Measurements from ENCODE around the gene LRRC23.

Gene LRRC23

DNA sequence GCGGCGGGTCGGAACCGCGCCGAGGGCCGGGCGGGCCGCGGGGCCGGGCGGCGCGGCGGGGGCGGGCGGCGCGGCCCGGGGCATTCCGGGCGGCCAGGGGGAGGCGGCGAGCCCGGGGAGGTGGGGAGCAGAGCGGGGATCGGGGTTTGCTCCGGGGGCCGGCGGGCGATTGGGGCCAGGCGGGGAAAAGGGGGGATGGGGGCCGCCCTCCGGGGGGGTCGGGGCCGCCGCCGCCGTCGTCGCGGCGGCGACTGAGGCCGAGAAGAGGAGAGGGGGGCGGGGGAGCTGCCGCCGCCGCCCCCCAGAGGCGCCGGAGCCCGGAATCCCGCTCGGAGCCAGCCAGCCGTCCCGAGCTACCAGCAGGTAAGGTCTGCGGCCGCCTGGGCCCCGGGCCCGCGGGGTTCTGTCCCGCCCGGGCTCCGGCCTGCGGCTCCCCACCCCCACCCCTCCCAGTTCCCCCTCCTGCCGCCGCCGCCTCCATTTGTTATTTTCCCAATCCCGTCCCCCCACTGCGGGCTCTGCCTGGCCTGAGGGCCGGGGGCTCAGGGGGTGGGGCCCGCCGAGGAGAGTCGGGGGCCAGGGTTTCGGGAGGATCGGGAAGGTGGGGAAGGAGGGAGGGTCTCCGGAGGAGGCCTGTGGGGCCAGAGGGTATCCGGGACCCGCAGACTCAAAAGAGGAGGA, 23.5 kb downstream of the LRRC23 start:
- DNase-seq (ENCODE audit: low read depth) = no peak

DNA sequence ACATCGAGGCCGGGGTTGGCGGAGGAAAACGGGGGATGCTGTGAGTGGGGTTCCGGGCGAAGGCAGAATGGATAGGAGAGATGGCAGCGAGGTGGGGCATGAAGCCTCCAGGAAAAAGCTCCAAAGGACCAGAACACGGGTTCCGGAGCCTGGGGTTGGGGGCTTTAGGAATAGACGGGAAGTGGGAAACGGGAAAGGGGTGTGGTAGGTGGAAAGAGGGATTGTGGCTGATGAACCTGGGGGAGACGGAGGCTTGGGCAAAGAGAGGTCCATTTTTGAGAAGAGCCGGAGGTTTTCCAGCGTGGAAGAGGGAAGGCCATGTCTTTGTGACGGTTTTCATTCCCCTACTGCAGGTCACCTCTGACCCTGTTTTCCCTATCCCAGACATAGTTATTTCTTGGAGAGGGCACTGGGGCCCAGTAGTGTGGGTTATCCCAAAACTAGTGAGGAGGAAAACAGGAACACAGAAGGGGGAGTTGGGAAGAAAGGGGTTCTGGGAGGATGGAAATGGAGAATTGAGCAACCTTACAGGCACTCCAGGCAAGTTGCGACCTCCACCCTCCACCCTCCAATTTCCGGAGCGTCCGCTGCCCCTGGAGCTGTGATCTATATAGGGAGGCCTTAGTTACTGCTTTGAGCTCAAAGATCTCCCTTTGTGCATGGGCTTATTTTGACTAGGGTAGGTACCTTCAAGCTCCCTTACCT, 24.2 kb downstream of the LRRC23 start:
- DNase-seq (ENCODE audit: low read depth) = no peak

DNA sequence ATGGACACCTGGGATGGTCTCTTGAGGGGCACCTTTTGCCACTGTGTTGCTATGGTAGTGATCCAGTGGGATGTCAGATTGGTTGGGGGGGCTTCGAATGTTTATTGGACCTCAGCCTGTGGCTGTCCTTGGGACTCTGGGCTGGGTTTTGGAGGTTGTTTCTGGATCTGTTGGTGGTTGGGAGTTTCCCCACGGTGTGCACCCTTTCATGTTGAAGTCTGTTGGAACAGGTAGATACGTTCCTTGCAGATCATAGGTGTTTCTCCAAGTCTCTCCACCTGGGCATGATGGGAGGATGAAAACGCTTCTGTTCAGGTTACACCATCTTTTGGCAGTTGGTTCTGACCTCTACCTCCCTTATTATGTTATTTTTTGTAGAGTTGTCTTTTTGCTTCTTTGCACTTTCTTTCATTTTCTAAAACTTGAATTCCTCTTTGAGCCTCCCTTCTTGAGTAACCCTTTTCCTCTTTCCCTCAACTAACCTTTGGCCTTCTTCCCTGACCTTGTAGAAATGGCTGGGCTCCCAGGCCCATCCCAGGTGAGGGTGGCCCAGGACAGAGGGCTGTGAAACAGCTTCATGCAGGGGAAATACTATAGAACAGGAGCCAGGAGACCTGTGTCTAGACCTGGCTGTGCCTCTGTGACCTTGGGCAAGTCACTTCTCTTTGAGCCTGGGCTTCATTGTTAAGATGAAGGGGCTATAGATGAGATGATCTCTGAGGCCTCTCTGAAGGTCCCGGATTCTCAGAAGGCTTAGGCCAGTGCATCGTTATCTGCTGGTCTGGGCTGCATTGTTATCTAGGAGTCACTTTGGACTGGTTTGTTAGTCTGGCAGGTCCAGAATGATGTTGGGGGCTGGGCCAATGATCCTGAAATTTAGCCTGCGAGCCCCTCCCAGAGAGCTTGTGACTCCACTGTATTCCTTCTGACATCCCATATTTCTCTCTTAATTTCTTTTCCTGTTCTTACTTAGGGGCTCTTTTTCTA, 25.1 kb downstream of the LRRC23 start:
- no peak for DNase-seq (ENCODE audit: low read depth)

DNA sequence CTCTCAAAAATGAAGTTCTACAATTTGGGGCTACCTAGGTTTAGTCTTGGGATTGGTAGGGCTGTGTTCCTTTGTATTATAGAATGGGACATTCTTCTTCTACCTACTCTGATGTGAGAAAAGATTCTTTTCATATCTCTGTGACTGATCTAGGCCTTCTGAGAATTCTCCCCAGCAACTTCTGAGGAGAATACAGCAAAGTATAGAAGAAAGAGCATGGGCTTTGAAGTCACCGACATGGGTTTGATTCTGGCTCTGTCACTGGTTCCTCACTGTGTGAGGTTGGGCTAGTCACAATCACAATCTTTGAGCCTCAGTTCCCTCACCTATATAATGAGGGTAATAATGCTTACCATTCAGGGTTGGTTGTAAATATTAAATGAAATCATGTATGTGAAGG, 28.1 kb downstream of the LRRC23 start:
- DNase-seq (ENCODE audit: low read depth) = no peak

DNA sequence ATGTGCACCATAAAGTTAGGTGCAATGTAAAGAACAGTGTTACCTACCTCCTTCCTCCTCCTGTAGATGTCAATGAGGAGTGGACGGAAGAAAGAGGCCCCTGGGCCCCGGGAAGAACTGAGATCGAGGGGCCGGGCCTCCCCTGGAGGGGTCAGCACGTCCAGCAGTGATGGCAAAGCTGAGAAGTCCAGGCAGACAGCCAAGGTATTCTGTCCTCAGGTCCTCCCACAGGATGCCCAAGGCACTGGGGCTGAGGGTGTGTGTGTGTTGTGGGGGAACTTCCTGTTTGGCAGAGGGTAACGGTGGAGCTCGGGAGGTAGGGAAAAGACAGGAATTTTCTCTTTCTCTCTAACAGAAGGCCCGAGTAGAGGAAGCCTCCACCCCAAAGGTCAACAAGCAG, 29.5 kb downstream of the LRRC23 start:
- peak; percentile 38 for DNase-seq (ENCODE audit: low read depth)

DNA sequence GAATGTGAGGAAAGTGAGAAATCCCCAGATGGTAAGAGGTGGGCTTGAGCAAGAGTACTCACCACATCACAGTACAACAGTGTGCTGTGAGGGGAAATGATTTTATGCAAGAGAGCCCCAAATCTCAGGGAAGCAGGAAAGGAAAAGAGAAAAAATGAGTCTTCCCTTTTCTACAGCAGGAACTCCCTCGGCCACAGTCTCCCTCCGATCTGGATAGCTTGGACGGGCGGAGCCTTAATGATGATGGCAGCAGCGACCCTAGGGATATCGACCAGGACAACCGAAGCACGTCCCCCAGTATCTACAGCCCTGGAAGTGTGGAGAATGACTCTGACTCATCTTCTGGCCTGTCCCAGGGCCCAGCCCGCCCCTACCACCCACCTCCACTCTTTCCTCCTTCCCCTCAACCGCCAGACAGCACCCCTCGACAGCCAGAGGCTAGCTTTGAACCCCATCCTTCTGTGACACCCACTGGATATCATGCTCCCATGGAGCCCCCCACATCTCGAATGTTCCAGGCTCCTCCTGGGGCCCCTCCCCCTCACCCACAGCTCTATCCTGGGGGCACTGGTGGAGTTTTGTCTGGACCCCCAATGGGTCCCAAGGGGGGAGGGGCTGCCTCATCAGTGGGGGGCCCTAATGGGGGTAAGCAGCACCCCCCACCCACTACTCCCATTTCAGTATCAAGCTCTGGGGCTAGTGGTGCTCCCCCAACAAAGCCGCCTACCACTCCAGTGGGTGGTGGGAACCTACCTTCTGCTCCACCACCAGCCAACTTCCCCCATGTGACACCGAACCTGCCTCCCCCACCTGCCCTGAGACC, 31.0 kb downstream of the LRRC23 start:
- DNase-seq (ENCODE audit: low read depth) = no peak

DNA sequence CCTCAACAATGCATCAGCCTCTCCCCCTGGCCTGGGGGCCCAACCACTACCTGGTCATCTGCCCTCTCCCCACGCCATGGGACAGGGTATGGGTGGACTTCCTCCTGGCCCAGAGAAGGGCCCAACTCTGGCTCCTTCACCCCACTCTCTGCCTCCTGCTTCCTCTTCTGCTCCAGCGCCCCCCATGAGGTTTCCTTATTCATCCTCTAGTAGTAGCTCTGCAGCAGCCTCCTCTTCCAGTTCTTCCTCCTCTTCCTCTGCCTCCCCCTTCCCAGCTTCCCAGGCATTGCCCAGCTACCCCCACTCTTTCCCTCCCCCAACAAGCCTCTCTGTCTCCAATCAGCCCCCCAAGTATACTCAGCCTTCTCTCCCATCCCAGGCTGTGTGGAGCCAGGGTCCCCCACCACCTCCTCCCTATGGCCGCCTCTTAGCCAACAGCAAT, 31.6 kb downstream of the LRRC23 start:
- no peak for DNase-seq (ENCODE audit: low read depth)

DNA sequence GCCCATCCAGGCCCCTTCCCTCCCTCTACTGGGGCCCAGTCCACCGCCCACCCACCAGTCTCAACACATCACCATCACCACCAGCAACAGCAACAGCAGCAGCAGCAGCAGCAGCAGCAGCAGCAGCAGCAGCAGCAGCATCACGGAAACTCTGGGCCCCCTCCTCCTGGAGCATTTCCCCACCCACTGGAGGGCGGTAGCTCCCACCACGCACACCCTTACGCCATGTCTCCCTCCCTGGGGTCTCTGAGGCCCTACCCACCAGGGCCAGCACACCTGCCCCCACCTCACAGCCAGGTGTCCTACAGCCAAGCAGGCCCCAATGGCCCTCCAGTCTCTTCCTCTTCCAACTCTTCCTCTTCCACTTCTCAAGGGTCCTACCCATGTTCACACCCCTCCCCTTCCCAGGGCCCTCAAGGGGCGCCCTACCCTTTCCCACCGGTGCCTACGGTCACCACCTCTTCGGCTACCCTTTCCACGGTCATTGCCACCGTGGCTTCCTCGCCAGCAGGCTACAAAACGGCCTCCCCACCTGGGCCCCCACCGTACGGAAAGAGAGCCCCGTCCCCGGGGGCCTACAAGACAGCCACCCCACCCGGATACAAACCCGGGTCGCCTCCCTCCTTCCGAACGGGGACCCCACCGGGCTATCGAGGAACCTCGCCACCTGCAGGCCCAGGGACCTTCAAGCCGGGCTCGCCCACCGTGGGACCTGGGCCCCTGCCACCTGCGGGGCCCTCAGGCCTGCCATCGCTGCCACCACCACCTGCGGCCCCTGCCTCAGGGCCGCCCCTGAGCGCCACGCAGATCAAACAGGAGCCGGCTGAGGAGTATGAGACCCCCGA, 32.2 kb downstream of the LRRC23 start:
- DNase-seq (ENCODE audit: low read depth) = no peak

DNA sequence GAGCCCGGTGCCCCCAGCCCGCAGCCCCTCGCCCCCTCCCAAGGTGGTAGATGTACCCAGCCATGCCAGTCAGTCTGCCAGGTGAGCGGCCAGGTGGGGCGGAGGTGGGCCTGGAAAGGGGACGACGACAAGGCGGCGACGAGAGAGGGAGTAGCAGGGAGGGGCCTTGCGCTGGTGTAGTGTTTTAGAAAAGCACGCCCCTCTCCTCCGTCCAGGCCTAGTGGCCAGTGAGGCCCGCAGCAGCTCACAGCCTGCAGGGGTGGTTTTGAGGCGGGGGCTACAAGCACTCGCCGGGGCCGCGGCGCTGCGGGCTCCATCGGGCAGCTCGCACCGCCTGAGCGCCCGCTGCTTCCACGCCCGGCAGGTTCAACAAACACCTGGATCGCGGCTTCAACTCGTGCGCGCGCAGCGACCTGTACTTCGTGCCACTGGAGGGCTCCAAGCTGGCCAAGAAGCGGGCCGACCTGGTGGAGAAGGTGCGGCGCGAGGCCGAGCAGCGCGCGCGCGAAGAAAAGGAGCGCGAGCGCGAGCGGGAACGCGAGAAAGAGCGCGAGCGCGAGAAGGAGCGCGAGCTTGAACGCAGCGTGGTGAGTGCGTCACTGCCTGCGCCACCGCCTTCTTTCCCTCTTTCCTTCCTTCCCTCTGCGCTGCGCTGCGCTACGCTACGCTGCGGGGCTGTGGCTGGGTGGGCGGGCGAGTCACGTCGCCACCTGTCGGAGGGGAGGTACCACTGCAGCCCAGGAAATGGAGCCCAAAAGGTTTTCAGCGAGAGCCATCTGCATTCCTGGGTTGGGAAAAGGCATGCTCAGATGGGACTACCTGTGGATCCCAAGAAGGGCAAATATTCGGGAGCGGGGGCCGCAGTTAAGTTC, 33.1 kb downstream of the LRRC23 start:
- peak; percentile 90 for DNase-seq (ENCODE audit: low read depth)

DNA sequence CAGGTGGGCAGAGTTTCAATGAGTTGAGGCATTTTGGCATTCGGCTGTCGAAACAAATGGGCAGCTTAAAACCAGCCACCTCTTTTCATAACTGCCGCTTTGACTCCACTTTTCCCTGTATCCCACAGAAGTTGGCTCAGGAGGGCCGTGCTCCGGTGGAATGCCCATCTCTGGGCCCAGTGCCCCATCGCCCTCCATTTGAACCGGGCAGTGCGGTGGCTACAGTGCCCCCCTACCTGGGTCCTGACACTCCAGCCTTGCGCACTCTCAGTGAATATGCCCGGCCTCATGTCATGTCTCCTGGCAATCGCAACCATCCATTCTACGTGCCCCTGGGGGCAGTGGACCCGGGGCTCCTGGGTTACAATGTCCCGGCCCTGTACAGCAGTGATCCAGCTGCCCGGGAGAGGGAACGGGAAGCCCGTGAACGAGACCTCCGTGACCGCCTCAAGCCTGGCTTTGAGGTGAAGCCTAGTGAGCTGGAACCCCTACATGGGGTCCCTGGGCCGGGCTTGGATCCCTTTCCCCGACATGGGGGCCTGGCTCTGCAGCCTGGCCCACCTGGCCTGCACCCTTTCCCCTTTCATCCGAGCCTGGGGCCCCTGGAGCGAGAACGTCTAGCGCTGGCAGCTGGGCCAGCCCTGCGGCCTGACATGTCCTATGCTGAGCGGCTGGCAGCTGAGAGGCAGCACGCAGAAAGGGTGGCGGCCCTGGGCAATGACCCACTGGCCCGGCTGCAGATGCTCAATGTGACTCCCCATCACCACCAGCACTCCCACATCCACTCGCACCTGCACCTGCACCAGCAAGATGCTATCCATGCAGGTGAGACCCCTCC, 34.0 kb downstream of the LRRC23 start:
- no peak for DNase-seq (ENCODE audit: low read depth)

DNA sequence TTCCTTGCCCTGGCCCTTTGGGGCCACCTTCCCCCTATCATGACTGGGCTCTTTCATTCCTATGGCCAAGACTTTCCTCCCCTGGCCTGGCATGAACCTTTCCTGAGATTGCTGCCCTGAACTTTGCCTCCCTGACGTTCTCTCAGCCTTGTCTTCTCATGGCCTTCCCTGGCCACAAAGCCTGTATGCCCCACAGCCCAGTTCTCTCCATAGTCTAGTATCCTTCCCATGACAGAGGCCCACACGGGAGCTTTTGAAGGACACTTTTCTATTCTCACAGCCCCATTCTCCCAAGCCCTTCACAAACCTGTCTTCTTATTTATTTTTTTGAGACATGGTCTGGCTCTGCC, 34.5 kb downstream of the LRRC23 start:
- no peak for DNase-seq (ENCODE audit: low read depth)

DNA sequence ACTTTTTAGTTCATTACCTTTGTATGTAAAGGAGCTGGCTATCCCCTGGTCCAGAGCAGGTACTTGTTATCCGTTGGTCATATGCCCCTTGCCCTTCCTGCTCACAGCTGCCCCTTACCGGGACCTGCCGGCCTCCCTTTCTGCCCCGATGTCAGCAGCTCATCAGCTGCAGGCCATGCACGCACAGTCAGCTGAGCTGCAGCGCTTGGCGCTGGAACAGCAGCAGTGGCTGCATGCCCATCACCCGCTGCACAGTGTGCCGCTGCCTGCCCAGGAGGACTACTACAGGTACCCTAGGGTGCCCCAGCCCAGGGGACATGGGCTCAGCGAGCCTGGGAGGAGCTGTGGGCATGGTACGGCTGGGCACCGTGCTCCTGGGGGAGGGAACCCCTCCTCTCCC, 36.6 kb downstream of the LRRC23 start:
- DNase-seq (ENCODE audit: low read depth) = no peak

DNA sequence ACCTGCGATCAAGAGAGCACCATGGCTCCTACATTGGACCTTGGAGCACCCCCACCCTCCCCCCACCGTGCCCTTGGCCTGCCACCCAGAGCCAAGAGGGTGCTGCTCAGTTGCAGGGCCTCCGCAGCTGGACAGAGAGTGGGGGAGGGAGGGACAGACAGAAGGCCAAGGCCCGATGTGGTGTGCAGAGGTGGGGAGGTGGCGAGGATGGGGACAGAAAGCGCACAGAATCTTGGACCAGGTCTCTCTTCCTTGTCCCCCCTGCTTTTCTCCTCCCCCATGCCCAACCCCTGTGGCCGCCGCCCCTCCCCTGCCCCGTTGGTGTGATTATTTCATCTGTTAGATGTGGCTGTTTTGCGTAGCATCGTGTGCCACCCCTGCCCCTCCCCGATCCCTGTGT, 37.2 kb downstream of the LRRC23 start:
- no peak for DNase-seq (ENCODE audit: low read depth)

DNA sequence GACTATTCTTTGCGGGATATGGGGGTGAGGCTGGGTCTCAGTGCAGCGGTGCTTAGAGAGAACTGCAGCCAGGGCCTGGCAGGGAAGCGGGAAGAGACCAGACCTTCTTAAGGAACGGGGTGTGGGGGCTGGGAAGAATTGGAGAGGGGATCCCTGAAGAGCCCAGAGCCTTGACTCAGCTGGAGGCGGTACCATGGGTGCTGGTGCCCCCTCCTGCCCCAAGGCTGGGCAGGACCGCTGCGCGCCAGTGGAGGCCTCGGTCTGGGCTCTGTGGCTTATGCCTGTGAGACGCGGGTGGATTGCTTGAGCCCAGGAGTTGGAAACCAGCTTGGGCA, 37.7 kb downstream of the LRRC23 start:
- DNase-seq (ENCODE audit: low read depth) = peak; percentile 32

DNA sequence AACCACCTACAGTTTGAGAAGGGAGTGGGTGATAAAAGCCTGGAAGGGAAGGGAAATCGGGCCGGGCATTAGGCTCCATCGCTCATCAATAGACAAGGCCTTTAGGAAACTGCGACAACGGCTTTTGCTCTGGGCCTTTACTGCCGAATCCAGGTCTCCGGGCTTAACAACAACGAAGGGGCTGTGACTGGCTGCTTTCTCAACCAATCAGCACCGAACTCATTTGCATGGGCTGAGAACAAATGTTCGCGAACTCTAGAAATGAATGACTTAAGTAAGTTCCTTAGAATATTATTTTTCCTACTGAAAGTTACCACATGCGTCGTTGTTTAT, 38.7 kb downstream of the LRRC23 start:
- peak; percentile 94 for DNase-seq (ENCODE audit: low read depth)

DNA sequence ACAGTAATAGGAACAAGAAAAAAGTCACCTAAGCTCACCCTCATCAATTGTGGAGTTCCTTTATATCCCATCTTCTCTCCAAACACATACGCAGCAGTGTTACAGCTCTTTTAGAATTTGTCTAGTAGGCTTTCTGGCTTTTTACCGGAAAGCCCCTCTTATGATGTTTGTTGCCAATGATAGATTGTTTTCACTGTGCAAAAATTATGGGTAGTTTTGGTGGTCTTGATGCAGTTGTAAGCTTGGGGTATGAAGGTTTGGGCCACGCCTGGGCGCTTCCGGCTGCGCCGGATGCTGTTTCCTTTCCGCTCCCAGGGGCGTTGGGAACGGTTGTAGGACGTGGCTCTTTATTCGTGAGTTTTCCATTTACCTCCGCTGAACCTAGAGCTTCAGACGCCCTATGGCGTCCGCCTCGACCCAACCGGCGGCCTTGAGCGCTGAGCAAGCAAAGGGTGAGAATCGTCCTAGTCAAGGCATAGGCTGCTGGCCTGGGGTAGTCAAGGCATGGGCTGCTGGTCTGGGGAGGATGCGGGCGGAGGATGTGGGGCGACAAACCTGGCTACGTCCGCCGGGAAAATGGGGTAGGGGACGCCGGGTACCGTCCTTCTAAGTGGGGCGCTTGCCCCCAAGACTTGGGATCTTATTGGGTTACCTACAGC, 39.2 kb downstream of the LRRC23 start, which contains the start of the genes C12orf57 and RNU7-1:
TSS of gene C12orf57 (plus strand) at position 301 of the 659 bp plus-strand sequence. CDS start at position 401, 100 bp downstream.
TSS of gene RNU7-1 (plus strand) at position 95 of the 659 bp plus-strand sequence.
- peak; percentile 84 for DNase-seq (ENCODE audit: low read depth)

DNA sequence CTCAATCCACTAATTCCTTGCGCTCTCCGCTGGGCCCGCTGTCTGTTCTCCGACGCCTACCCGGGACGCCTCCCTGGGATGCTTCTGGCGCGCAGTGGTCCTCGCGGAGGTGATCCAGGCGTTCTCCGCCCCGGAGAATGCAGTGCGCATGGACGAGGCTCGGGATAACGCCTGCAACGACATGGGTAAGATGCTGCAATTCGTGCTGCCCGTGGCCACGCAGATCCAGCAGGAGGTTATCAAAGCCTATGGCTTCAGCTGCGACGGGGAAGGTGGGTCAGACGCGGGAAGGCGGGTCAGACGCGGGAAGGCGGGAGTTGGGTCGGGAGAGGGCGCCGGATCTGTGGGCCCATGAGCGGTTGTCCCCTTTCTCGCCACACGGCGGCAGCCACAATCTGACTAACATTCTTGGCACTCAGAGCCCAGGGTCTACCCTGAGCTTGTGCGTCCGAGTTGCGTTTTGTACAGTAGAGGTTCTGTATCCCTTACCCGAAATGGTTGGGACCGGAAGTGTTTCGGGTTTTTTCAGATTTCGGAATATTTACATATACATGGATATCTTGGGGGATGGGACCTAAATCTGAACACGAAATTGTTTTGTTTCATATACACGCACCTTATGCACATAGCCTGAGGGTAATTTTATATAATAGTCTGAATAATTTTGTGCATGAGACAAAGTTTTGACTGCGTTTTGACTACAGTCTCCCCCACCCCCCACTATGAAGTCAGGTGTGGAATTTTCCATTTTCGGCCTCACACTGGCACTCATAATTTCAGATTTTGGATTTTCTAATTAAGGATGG, 40.0 kb downstream of the LRRC23 start:
- peak; percentile 90 for DNase-seq (ENCODE audit: low read depth)

DNA sequence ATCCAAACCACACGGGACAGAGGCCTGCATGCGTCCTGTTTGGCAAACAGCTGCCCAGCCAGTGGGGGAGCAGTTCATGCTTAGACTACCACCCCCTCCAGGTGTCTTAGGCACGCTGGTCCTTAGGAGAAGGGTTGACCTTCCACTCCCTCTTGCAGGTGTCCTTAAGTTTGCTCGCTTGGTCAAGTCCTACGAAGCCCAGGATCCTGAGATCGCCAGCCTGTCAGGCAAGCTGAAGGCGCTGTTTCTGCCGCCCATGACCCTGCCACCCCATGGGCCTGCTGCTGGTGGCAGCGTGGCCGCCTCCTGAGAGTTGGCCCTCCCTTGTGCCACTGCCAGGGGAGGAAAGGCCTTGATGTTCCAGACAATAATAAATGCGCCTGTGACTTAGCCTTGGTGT, 41.0 kb downstream of the LRRC23 start:
- DNase-seq (ENCODE audit: low read depth) = no peak

Measured in fibroblast of gingiva (primary cell).